ENCODE results near the gene KPNA6. TPM values are rescaled to one million over a fixed set of nuclear protein-coding genes. Genes with fewer than 3 reads are reported as not detected.

The KPNA6 gene
- total and polyA plus RNA-seq, 9 of the 15 experiments (the other 6 are each of a cell fraction or from before 2014, with no cell fraction given): 20.1 to 54.6 (median 32.2) TPM

DNA sequence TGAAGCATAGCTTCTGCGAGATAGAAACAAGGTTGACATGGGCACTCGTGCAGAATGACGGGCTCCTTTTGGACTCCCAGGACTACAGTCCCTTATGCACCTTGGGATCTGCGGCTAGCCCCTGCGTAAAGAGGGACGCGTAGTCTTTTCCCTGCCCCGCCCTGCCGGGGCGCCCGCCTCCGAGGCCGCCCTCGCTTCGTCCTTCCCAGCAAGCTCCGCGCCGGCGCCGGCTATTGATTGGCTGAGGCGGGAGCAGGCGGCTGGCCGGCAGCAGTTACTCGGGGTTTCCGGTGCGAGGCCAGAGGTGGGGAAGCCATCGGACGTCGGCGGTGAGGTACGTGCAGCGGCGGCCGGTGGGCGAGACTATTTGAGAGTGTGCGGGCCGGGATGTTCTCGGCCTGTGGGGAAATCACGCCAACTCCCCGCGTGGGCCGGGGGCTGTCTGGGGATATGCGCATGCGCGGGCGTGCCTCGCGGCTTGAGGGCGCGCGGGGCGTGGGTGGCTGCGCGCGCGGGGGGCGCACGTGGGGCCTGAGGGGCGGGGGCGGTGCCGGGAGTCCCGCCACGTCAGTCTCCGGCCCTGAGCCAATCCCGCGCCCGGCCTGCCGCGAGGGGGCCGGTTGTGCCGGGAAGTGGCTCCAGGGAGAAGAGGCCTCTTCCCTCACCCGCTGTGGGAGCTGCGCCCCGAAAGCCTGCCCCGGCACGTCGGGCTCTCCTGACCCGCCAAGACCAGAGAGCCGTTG, 71.8 kb downstream of the KPNA6 start, which contains the start of gene TXLNA (continued):
- no peak for TF ChIP-seq NCOA6 (IDR thresholded peaks at IDR 0.05)
- TF ChIP-seq, protein P1, sequence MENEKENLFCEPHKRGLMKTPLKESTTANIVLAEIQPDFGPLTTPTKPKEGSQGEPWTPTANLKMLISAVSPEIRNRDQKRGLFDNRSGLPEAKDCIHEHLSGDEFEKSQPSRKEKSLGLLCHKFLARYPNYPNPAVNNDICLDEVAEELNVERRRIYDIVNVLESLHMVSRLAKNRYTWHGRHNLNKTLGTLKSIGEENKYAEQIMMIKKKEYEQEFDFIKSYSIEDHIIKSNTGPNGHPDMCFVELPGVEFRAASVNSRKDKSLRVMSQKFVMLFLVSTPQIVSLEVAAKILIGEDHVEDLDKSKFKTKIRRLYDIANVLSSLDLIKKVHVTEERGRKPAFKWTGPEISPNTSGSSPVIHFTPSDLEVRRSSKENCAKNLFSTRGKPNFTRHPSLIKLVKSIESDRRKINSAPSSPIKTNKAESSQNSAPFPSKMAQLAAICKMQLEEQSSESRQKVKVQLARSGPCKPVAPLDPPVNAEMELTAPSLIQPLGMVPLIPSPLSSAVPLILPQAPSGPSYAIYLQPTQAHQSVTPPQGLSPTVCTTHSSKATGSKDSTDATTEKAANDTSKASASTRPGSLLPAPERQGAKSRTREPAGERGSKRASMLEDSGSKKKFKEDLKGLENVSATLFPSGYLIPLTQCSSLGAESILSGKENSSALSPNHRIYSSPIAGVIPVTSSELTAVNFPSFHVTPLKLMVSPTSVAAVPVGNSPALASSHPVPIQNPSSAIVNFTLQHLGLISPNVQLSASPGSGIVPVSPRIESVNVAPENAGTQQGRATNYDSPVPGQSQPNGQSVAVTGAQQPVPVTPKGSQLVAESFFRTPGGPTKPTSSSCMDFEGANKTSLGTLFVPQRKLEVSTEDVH (IDR thresholded peaks at IDR 0.05; ENCODE audit: low read depth, partially characterized antibody): no peak
- peak; percentile 85 for TF ChIP-seq TBP (optimal IDR thresholded peaks at IDR 0.05; ENCODE audit: low read depth, low read length)
- no peak; a peak in 1 of 4 replicates for TF ChIP-seq FOXA3 (CRISPR knock-in tag; conservative IDR thresholded peaks at IDR 0.05 in 1 of 2, IDR thresholded peaks at IDR 0.05 in 1 of 2)
- TF ChIP-seq, protein P2, sequence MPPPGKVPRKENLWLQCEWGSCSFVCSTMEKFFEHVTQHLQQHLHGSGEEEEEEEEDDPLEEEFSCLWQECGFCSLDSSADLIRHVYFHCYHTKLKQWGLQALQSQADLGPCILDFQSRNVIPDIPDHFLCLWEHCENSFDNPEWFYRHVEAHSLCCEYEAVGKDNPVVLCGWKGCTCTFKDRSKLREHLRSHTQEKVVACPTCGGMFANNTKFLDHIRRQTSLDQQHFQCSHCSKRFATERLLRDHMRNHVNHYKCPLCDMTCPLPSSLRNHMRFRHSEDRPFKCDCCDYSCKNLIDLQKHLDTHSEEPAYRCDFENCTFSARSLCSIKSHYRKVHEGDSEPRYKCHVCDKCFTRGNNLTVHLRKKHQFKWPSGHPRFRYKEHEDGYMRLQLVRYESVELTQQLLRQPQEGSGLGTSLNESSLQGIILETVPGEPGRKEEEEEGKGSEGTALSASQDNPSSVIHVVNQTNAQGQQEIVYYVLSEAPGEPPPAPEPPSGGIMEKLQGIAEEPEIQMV (tag; conservative IDR thresholded peaks at IDR 0.05; ENCODE audit: low read depth): no peak; the same call in 1 of the 2 replicates
- TF ChIP-seq SLC30A9 (CRISPR knock-in tag; IDR thresholded peaks at IDR 0.05): no peak
- no peak for TF ChIP-seq FOXJ3 (CRISPR knock-in tag; IDR thresholded peaks at IDR 0.05)
- TF ChIP-seq, protein P3, sequence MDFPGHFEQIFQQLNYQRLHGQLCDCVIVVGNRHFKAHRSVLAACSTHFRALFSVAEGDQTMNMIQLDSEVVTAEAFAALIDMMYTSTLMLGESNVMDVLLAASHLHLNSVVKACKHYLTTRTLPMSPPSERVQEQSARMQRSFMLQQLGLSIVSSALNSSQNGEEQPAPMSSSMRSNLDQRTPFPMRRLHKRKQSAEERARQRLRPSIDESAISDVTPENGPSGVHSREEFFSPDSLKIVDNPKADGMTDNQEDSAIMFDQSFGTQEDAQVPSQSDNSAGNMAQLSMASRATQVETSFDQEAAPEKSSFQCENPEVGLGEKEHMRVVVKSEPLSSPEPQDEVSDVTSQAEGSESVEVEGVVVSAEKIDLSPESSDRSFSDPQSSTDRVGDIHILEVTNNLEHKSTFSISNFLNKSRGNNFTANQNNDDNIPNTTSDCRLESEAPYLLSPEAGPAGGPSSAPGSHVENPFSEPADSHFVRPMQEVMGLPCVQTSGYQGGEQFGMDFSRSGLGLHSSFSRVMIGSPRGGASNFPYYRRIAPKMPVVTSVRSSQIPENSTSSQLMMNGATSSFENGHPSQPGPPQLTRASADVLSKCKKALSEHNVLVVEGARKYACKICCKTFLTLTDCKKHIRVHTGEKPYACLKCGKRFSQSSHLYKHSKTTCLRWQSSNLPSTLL (IDR thresholded peaks at IDR 0.05): no peak
- TF ChIP-seq ZNF584 (CRISPR knock-in tag; IDR thresholded peaks at IDR 0.05; ENCODE audit: low read depth): peak; percentile 95
- TF ChIP-seq MYBL2 (IDR thresholded peaks at IDR 0.05; ENCODE audit: low read depth): peak; percentile 41; the same call in 1 of the 2 replicates
- no peak for TF ChIP-seq MYBL2 (CRISPR knock-in tag; IDR thresholded peaks at IDR 0.05; ENCODE audit: borderline replicate concordance)
- peak; percentile 86; the same call in 1 of the 2 replicates for TF ChIP-seq ZNF175 (CRISPR knock-in tag; IDR thresholded peaks at IDR 0.05; ENCODE audit: low read depth)
- TF ChIP-seq ZNF699 (CRISPR knock-in tag; IDR thresholded peaks at IDR 0.05; ENCODE audit: insufficient replicate concordance): no peak
- TF ChIP-seq POLR2AphosphoS5 (IDR thresholded peaks at IDR 0.05; ENCODE audit: control insufficient read depth, insufficient read depth, low read depth, low read length): peak; percentile 71; the same call in 1 of the 2 replicates
- 0 out of 2 replicates have a peak, but pooled peaks have one; percentile 21 for TF ChIP-seq ZNF174 (CRISPR knock-in tag; IDR thresholded peaks at IDR 0.05)
- no peak for TF ChIP-seq CBX5 (IDR thresholded peaks at IDR 0.05; ENCODE audit: borderline replicate concordance, low read depth)
- no peak for TF ChIP-seq CBX8 (IDR thresholded peaks at IDR 0.05; ENCODE audit: borderline replicate concordance, extremely low read depth, low read depth, low read length, poor library complexity, severe bottlenecking)
- peak; percentile 90 for TF ChIP-seq ETV5 (CRISPR knock-in tag; IDR thresholded peaks at IDR 0.05; ENCODE audit: low read depth)
- no peak for TF ChIP-seq ERF (CRISPR knock-in tag; IDR thresholded peaks at IDR 0.05)
- TF ChIP-seq ZNF764 (CRISPR knock-in tag; IDR thresholded peaks at IDR 0.05; ENCODE audit: low read depth): no peak
- peak; percentile 81 for TF ChIP-seq HMGN3 (IDR thresholded peaks at IDR 0.05; ENCODE audit: borderline replicate concordance, extremely low read depth, insufficient read length, low read depth, low read length)
